Uterus (tissue), 4 donors: ENCODE results near the gene CACNA1C. TPM values are rescaled to one million over a fixed set of nuclear protein-coding genes. Genes with fewer than 3 reads are reported as not detected.

Experiments
- DNase-seq, 2 donors: peaks; one replicate each; pipeline ENCODE4 v3.0.0-alpha.2; 2019 to 2020
- H3K27ac ChIP-seq, 2 donors: fragments of 200-600 bp; sonication (generic); 1 replicate in 1 of 2; 2 replicates in 1 of 2; pipeline ENCODE4 v1.5.1; 2016 to 2018
- H3K27me3 ChIP-seq, 2 donors: fragments of 200-600 bp; sonication (generic); one replicate each; pipeline ENCODE4 v1.5.1; 2018 to 2019; ENCODE audit warnings: control low read depth in 1 of 2
- H3K36me3 ChIP-seq, 2 donors: fragments of 200-600 bp; sonication (generic); one replicate each; pipeline ENCODE4 v1.5.1; 2019; ENCODE audit warnings: control low read depth in 1 of 2
- H3K4me1 ChIP-seq, 2 donors: fragments of 200-600 bp; sonication (generic); one replicate each; pipeline ENCODE4 v1.5.1; 2018 to 2019; ENCODE audit warnings: control low read depth in 1 of 2
- H3K4me3 ChIP-seq, 2 donors: fragments of 200-600 bp; sonication (generic); 1 replicate in 1 of 2; 2 replicates in 1 of 2; pipeline ENCODE4 v1.5.1; 2018 to 2019; ENCODE audit warnings: mild to moderate bottlenecking in 1 of 2
- H3K9me3 ChIP-seq, 2 donors: fragments of 200-600 bp; sonication (generic); one replicate each; pipeline ENCODE4 v1.5.1; 2019; ENCODE audit warnings: control low read depth in 1 of 2
- CTCF ChIP-seq, 4 experiments: fragments of 200-600 bp in 2 of 4; fragments of 450-650 bp in 2 of 4; sonication (generic) in 2 of 4; IDR thresholded peaks; one replicate each; pipeline ENCODE4 v1.5.1; 2016 to 2019; ENCODE audit warnings: antibody characterized with exemption in 4 of 4, mild to moderate bottlenecking in 2 of 4, moderate library complexity in 1 of 4
- POLR2A ChIP-seq, 2 donors: fragments of 450-650 bp; IDR thresholded peaks; one replicate each; pipeline ENCODE4 v1.6.1; 2016; ENCODE audit warnings: antibody characterized with exemption in 2 of 2, mild to moderate bottlenecking in 1 of 2, moderate library complexity in 1 of 2
- intact Hi-C: fragments of 100-400 bp; cut with DNase I; formaldehyde crosslinking; loops from one replicate; pipeline ENCODE4 v1.15.1; 2023; ENCODE audit warnings: low total_unique reads
- total RNA-seq, 4 donors: library from RNA; depleted of rRNA in 3 of 4; stranded (reverse); fragments of >200 nt in 3 of 4; gene quantifications; one replicate each; pipeline versions ENCODE4 v1.1.0 to v1.2.4, GENCODE V29; 2014 to 2023
- donor health status: DM: yes; HTN: yes; CAD: no.

Gene CACNA1C
- total RNA-seq, 4 donors from 2014 or later: 15.9 to 121 (median 32.1) TPM

- H3K27me3 ChIP-seq: no peaks in the 10 kb centered on the region
- DNase-seq: peak; percentile 35 to 64
- TF ChIP-seq CTCF (IDR thresholded peaks at IDR 0.05): no peak
- no peak for TF ChIP-seq POLR2A (IDR thresholded peaks at IDR 0.05)
These were observed 560.7 kb downstream of the CACNA1C start for GRCh38 chr12:2613326-2614073.

GRCh38 chr12:2614341-2614740 is 561.6 kb downstream of the CACNA1C start:
- Histone ChIP-seq H3K36me3 (no peaks in the 10 kb centered on the region), H3K27ac (peak overlapping the region; percentile 70 to 72), H3K4me1 (no peaks in the 10 kb centered on the region), H3K9me3 (no peaks in the 10 kb centered on the region), H3K27me3 (no peaks in the 10 kb centered on the region), H3K4me3 (no peak overlapping the region)
- DNase-seq: no peak
- intact Hi-C loops: no loop called here
- no peak for TF ChIP-seq POLR2A (IDR thresholded peaks at IDR 0.05)
- TF ChIP-seq CTCF (IDR thresholded peaks at IDR 0.05): no peak

More at GRCh38 chr12:2613326-2614073, 560.7 kb downstream of the CACNA1C start:
- H3K27ac ChIP-seq: peak overlapping the region; percentile 70 to 72
- no peaks in the 10 kb centered on the region for H3K36me3 ChIP-seq
- no peaks in the 10 kb centered on the region for H3K9me3 ChIP-seq
- no peaks in the 10 kb centered on the region for H3K4me1 ChIP-seq
- intact Hi-C loops: no loop called here
- H3K4me3 ChIP-seq: no peak overlapping the region

GRCh38 chr12:2615665-2616402 is 563.0 kb downstream of the CACNA1C start:
- peak overlapping the region; percentile 49 to 70 for H3K27ac ChIP-seq

GRCh38 chr12:2616763-2617162 is 564.0 kb downstream of the CACNA1C start:
- peak overlapping the region in 1 of 2 donors; percentile 70 for H3K27ac ChIP-seq
- H3K9me3 ChIP-seq: no peaks in the 10 kb centered on the region
- no peak for DNase-seq
- H3K4me3 ChIP-seq: no peak overlapping the region
- no peaks in the 10 kb centered on the region for H3K27me3 ChIP-seq
- no peaks in the 10 kb centered on the region for H3K4me1 ChIP-seq
- H3K36me3 ChIP-seq: no peaks in the 10 kb centered on the region
- intact Hi-C loops: no loop called here
- no peak for TF ChIP-seq CTCF (IDR thresholded peaks at IDR 0.05)
- TF ChIP-seq POLR2A (IDR thresholded peaks at IDR 0.05): no peak

More at GRCh38 chr12:2615665-2616402, 563.0 kb downstream of the CACNA1C start:
- TF ChIP-seq POLR2A (IDR thresholded peaks at IDR 0.05): no peak
- no peak for TF ChIP-seq CTCF (IDR thresholded peaks at IDR 0.05)
- Histone ChIP-seq H3K4me1 (no peaks in the 10 kb centered on the region), H3K36me3 (no peaks in the 10 kb centered on the region), H3K27me3 (no peaks in the 10 kb centered on the region), H3K9me3 (no peaks in the 10 kb centered on the region), H3K4me3 (no peak overlapping the region)
- DNase-seq: peak in 1 of 2 donors; percentile 48
- intact Hi-C loops: no loop called here

- no peak for TF ChIP-seq CTCF (IDR thresholded peaks at IDR 0.05)
- no peak for TF ChIP-seq POLR2A (IDR thresholded peaks at IDR 0.05)
- H3K27me3 ChIP-seq: no peaks in the 10 kb centered on the region
- H3K4me3 ChIP-seq: no peak overlapping the region
- no peak overlapping the region for H3K27ac ChIP-seq
- H3K9me3 ChIP-seq: no peaks in the 10 kb centered on the region
- H3K4me1 ChIP-seq: no peaks in the 10 kb centered on the region
- DNase-seq: no peak
- no peaks in the 10 kb centered on the region for H3K36me3 ChIP-seq
- intact Hi-C loops: no loop called here
These were observed 564.6 kb downstream of the CACNA1C start for GRCh38 chr12:2617365-2617764.
